HepG2 (cell line): ENCODE measurements around the gene NEK11. TPM values are rescaled to one million over a fixed set of nuclear protein-coding genes. Genes with fewer than 3 reads are reported as not detected.
A peak's percentile ranks its signal among the peaks of the same experiment; 100 is the strongest.

ENCODE experiments used
- EED ChIP-seq: sonication (generic); formaldehyde crosslinking; IDR thresholded peaks from 2 replicates; pipeline ENCODE4 v1.5.0; 2020; ENCODE audit warnings: mild to moderate bottlenecking, missing genetic modification reagents
- ERF ChIP-seq: IDR thresholded peaks from 2 replicates; pipeline ENCODE4 v1.6.1; 2018; ENCODE audit warnings: missing biosample characterization, missing genetic modification reagents
- ETV5 ChIP-seq: IDR thresholded peaks from 2 replicates; pipeline ENCODE4 v1.6.1; 2018; ENCODE audit warnings: missing biosample characterization, missing genetic modification reagents, inconsistent platforms, borderline replicate concordance
- HNRNPL ChIP-seq: fragments of 200-400 bp; formaldehyde crosslinking; IDR thresholded peaks from 2 replicates; pipeline ENCODE4 v1.6.1; 2017; ENCODE audit warnings: mild to moderate bottlenecking, low read depth, low read length
- KLF6 ChIP-seq: IDR thresholded peaks from 2 replicates; pipeline ENCODE4 v1.8.0; 2016; ENCODE audit warnings: missing biosample characterization, missing genetic modification reagents
- MAFK ChIP-seq, 2 experiments: IDR thresholded peaks in 1 of 2; conservative IDR thresholded peaks in 1 of 2; 2 replicates each; pipeline ENCODE4 v1.6.1; 2011; ENCODE audit warnings: improper control_type of control experiment in 2 of 2, low read length in 2 of 2
- MYNN ChIP-seq: sonication (generic); formaldehyde crosslinking; IDR thresholded peaks from 2 replicates; pipeline ENCODE4 v1.4.0; 2020; ENCODE audit warnings: mild to moderate bottlenecking, low read depth, missing genetic modification reagents
- NFRKB ChIP-seq: fragments of 450-650 bp; IDR thresholded peaks from 2 replicates; pipeline ENCODE4 v1.6.1; 2017
- NR3C1 ChIP-seq: sonication (generic); formaldehyde crosslinking; IDR thresholded peaks from 2 replicates; pipeline ENCODE4 v1.4.0; 2020; ENCODE audit warnings: missing genetic modification reagents
- POLR2G ChIP-seq: fragments of 200-400 bp; formaldehyde crosslinking; IDR thresholded peaks from 2 replicates; pipeline ENCODE4 v1.6.1; 2018; ENCODE audit warnings: mild to moderate bottlenecking, low read depth, low read length, moderate library complexity
- RXRA ChIP-seq: sonication (generic); formaldehyde crosslinking; IDR thresholded peaks from 2 replicates; pipeline ENCODE4 v1.5.1; 2020; ENCODE audit warnings: missing genetic modification reagents
- STAT6 ChIP-seq: sonication (generic); formaldehyde crosslinking; IDR thresholded peaks from 2 replicates; pipeline ENCODE4 v1.4.0; 2020; ENCODE audit warnings: missing genetic modification reagents, mild to moderate bottlenecking, borderline replicate concordance
- ZFY ChIP-seq: sonication (generic); formaldehyde crosslinking; IDR thresholded peaks from 2 replicates; pipeline ENCODE4 v1.4.0; 2020; ENCODE audit warnings: missing genetic modification reagents
- ZNF121 ChIP-seq: sonication (generic); formaldehyde crosslinking; IDR thresholded peaks from 2 replicates; pipeline ENCODE4 v1.5.0; 2020; ENCODE audit warnings: mild to moderate bottlenecking, missing genetic modification reagents
- ZNF274 ChIP-seq: sonication (generic); formaldehyde crosslinking; IDR thresholded peaks from 2 replicates; pipeline ENCODE4 v1.5.1; 2020; ENCODE audit warnings: mild to moderate bottlenecking, missing genetic modification reagents
- ZNF460 ChIP-seq: sonication (generic); formaldehyde crosslinking; IDR thresholded peaks from 2 replicates; pipeline ENCODE4 v1.5.1; 2020; ENCODE audit warnings: missing genetic modification reagents, mild to moderate bottlenecking, borderline replicate concordance
- ZNF883 ChIP-seq: sonication (generic); formaldehyde crosslinking; IDR thresholded peaks from 2 replicates; pipeline ENCODE4 v1.5.1; 2020; ENCODE audit warnings: mild to moderate bottlenecking, missing genetic modification reagents; ENCODE audit errors: not compliant biosample characterization
- polyA plus RNA-seq, 8 experiments: library from polyadenylated mRNA; depleted of rRNA in 3 of 8; stranded (reverse) in 7 of 8; unstranded in 1 of 8; fragments of >200 nt; fragmentation: Illumina TruSeq in 4 of 8; extraction: Trizol in 4 of 8; gene quantifications; 2 replicates each; pipeline versions ENCODE4 v1.2.1 to v1.2.3, GENCODE V29; 2011 to 2016; ENCODE audit warnings: low read depth in 4 of 8, missing spikeins in 1 of 8, mixed read lengths in 1 of 8; ENCODE audit not compliant: insufficient read depth in 1 of 8
- total RNA-seq, 5 experiments: library from RNA; depleted of rRNA; stranded (reverse); fragments of >200 nt; fragmentation: Illumina TruSeq; extraction: Trizol; gene quantifications; 2 replicates each; pipeline ENCODE4 v1.2.3, GENCODE V29; 2016; ENCODE audit warnings: low read depth in 1 of 5
- TF ChIP-seq, protein P1 (sequence below): sonication (generic); formaldehyde crosslinking; IDR thresholded peaks from 2 replicates; pipeline ENCODE4 v1.5.1; 2020; ENCODE audit warnings: missing genetic modification reagents, mild to moderate bottlenecking, borderline replicate concordance
- TF ChIP-seq, protein P2 (sequence below), 2 experiments: sonication (generic) in 1 of 2; formaldehyde crosslinking in 1 of 2; IDR thresholded peaks; 2 replicates each; pipeline versions ENCODE4 v1.4.0 to v1.6.1; 2016 to 2020; ENCODE audit warnings: borderline replicate concordance in 1 of 2, low read depth in 1 of 2, mild to moderate bottlenecking in 1 of 2, missing genetic modification reagents in 1 of 2

Gene NEK11
- total and polyA plus RNA-seq, 2 of the 13 experiments (the other 11 are each of a cell fraction or from before 2014, with no cell fraction given), result 0.95 to 2.2 TPM

- TF ChIP-seq ZNF274 (CRISPR knock-in tag), result peak; percentile 92; the same call in 1 of the 2 replicates
- TF ChIP-seq ERF (CRISPR knock-in tag), result no peak
- TF ChIP-seq KLF6 (CRISPR knock-in tag), result peak; percentile 74; the same call in 1 of the 2 replicates
- TF ChIP-seq NFRKB, result no peak
- TF ChIP-seq ZFY (CRISPR knock-in tag), result peak; percentile 93
- TF ChIP-seq HNRNPL, result no peak
- TF ChIP-seq ZNF883, result peak; percentile 86
- 0 out of 2 replicates have a peak, but pooled peaks have one; percentile 44 for TF ChIP-seq MYNN
- TF ChIP-seq RXRA (CRISPR knock-in tag), result no peak; the same call in 1 of the 2 replicates
- peak; percentile 95 for TF ChIP-seq POLR2G
- TF ChIP-seq ZNF121 (CRISPR knock-in tag), result no peak
- no peak for TF ChIP-seq ZNF460 (CRISPR knock-in tag)
- TF ChIP-seq STAT6 (CRISPR knock-in tag), result no peak
- TF ChIP-seq, protein P1, sequence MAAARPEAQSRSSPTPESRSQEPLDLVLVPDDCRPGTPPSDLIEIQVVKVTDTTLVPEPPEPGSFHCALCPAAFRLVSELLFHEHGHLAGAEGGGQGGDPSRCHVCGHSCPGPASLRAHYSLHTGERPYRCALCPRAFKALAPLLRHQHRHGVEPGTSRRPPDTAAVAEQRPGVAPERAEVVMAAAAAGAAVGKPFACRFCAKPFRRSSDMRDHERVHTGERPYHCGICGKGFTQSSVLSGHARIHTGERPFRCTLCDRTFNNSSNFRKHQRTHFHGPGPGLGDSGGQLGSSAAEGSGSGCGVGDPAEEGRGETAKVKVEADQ (CRISPR knock-in tag), result no peak; the same call in 1 of the 2 replicates
- no peak for TF ChIP-seq NR3C1 (CRISPR knock-in tag)
- 0 out of 2 replicates have a peak, but pooled peaks have one; percentile 37 for TF ChIP-seq EED (CRISPR knock-in tag)
- peak; percentile 24; the same call in 1 of the 2 replicates for TF ChIP-seq ETV5 (CRISPR knock-in tag)
- TF ChIP-seq, protein P2, sequence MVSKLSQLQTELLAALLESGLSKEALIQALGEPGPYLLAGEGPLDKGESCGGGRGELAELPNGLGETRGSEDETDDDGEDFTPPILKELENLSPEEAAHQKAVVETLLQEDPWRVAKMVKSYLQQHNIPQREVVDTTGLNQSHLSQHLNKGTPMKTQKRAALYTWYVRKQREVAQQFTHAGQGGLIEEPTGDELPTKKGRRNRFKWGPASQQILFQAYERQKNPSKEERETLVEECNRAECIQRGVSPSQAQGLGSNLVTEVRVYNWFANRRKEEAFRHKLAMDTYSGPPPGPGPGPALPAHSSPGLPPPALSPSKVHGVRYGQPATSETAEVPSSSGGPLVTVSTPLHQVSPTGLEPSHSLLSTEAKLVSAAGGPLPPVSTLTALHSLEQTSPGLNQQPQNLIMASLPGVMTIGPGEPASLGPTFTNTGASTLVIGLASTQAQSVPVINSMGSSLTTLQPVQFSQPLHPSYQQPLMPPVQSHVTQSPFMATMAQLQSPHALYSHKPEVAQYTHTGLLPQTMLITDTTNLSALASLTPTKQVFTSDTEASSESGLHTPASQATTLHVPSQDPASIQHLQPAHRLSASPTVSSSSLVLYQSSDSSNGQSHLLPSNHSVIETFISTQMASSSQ (IDR thresholded peaks at IDR 0.05; ENCODE audit: low read depth), result no peak
- TF ChIP-seq, protein P2 (CRISPR knock-in tag; IDR thresholded peaks at IDR 0.05; ENCODE audit: borderline replicate concordance), result peak; percentile 14; the same call in 1 of the 2 replicates
- TF ChIP-seq MAFK (conservative IDR thresholded peaks at IDR 0.05 in 1 of 2, IDR thresholded peaks at IDR 0.05 in 1 of 2; ENCODE audit: low read length in 2 of 2), result no peak
Observed at GRCh38 chr3:131381445-131382291, 355.0 kb downstream of the NEK11 start, which contains the start of gene NUDT16 (continued).
